GM18868 (cell line): ENCODE measurements around the gene ALOX5.
"Not testable (repeated sequence)": the region's sequence is repeated elsewhere in the genome, so short reads cannot be mapped to it uniquely, and the experiment has no call there.

Experiments
- ATAC-seq: cut with Tn5 transposase; IDR thresholded peaks from one replicate; pipeline ENCODE4 v1.9.1; 2021; ENCODE audit warnings: mild to moderate bottlenecking, moderate library complexity; ENCODE audit not compliant: unreplicated experiment

Gene ALOX5

DNA sequence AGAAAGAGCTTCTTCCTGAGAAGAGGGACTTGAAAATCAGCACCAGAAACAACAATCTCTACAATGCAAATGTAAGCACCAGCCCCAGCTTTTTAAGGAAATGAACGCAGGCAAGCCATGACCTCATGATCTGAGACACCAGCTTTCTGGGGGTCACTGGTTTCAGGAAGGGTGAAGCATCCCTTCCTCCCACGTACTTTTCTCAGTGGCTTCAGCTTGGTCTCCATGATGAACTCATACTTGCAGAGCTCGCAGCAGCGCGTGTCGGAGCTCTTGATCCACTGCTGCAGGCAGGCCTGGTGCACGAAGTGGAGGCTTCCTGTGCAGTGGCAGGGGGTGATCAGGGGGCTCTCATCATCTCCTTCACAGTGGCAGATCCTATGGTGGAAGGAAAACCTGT is 87.0 kb downstream of the ALOX5 start:
- ATAC-seq, result peak; percentile 68

DNA sequence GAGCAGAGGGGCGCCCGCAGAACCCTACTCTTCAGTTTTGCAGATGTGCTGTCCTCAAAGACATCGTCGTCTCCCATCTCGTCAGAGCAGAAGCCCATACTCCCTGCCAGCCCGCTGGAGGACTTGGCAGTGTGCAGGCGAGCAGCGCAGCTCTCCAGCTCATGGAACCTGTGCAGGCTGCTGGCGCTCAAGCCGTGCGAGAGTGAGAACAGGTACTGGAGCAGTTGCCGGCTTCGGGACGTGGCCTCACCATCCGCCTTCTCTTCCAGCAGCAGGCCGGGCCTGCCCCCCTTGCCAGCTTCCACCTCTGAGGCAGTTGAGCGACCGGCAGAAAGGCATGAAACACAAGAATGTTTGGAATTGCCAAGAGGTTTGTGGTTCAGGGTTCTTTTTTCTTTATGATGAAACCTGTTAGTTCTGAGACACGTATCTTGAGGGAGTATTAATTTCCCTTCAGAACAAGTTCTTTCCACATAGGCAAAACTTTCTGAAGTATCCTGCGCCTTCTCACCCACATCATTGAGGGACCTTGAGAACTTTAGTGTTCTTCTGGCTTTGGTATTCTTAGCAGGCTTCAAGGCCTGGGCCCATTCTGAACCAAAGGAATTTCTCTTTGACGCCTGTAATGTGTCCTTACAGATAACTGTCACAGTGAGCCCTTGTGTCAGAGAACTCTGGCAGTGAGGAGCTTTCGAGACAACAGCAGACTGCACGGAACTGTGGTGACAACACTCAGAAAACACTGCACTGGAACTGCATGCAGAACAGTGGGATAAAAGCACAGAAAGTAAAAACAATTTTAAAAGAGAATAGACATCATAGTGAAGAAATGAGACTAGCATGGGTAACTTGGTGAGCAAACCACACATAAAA is 89.5 kb downstream of the ALOX5 start:
- ATAC-seq, result no peak

DNA sequence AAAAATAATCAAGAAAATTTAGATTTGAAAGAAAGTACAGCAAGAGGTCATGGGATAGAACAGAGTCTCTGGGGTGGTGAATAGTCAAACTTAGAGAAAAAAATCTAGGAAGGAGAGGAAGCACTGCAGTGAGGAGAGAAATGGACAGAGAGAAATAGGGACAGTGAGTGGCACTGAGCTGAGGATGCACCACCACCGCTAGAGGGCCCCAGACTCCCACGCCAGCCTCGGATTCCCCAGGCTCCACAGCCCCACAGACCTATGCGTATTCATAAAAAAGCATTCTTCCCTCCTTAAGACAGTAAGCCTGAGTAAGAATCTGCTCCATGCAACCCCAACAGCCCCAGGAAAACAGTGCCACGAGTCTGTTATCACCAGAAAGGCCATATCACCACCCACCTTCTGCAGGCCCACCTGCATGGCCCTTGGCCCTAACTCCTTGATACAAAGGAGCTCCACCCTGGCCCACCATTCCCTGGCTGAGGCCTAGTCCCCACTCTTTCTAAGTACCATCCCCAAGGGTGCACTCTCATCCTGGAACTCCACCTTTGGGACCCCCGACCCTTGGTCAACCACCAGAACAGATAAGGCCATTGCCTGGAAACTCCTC is 91.0 kb downstream of the ALOX5 start:
- peak; percentile 49 for ATAC-seq

DNA sequence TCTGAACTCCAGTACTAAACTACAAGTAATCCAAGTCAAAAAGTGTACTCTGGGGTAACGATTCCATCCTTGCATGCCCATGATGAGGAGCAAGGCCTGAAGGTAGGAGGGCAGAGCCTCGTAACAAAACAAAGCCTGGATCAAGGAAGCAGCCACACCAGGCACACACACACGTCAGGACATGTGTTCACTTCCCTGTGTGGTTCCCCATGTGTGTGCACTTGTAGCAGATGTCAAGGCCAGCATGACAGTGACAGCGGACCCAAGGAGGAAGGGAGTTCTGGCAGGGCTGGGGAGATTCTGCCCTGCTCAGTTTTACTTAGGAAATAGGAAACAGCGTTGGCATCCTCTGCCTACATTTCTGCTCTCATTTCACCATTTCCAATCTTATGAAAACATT is 92.8 kb downstream of the ALOX5 start:
- ATAC-seq, result no peak

DNA sequence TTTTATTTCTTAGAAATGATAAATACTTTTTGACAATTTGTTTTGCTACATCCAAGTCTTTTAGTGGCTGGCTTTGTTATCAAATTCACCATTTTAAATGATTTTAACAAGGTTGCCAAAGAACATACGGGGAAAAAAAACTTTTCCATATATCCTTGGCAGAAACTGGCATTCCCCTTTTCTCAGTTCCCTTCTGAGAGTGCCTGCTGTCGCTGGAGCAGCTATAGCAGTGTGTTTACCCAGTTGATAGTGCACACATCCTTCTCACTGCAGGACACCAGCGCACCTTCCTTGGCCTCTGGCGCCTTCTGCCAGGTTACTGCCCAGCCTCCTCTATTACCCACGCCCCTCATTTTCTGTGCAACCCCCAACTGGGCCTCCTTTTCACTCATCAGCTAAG is 94.1 kb downstream of the ALOX5 start:
- no peak for ATAC-seq

DNA sequence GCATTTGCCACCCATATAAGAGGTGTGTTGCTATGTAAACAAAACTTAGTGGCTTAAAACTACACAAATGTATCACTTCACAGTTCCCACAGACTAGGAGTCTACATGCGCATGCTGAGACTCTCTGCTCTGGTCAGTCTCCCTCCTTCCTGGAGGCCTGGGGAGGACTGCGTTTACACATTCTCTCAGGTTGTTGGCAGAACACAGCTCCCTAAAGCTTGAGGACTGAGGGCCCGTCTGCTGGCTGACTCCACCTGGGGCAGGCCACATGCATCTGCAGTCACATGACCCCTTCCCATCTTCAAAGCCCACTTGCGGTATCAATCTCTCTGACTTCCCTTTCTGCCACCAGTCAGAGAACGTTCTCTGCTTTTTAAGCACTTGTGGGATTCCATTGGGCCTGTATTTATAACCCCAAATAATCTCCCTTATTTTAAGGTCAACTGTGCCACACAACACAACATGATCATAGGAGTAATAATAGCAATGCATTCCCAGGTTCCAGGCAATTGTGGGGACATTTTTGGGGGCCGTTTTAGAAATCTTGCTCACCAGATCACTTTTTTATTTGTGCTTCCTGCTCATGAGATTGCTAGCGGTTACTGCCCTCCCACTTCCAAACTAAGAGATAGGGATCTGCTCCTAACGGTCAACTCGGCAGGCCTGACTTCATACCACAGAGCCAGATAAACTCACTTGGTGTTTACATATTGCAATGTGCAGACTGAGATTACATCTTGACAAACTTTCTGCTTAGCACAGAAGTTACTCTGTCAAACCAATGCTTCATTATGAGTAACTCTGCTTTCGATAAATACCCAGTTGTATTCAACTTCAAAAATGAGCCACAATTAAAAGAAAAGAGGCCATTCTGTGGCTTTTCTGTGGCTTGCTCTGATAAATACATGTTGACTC is 96.3 kb downstream of the ALOX5 start:
- ATAC-seq, result peak; percentile 82

DNA sequence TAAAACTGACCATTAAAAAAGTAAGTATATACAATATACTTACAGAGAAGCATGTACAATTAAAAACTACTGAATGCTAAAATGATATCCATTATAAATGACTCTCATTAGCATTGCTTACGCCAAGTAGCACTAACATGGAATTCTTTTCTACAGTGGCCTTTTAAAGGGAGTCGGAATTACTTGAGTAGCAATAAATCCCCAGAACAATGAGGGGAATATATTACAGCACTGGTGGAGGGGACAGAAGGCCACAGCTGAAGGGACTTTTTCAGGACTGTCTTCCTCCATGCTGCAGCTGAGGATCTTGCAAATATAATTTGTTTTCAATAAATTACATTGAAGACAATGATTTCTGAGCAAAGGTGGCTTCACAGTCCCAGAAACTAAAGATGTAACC is 97.0 kb downstream of the ALOX5 start:
- ATAC-seq, result no peak

DNA sequence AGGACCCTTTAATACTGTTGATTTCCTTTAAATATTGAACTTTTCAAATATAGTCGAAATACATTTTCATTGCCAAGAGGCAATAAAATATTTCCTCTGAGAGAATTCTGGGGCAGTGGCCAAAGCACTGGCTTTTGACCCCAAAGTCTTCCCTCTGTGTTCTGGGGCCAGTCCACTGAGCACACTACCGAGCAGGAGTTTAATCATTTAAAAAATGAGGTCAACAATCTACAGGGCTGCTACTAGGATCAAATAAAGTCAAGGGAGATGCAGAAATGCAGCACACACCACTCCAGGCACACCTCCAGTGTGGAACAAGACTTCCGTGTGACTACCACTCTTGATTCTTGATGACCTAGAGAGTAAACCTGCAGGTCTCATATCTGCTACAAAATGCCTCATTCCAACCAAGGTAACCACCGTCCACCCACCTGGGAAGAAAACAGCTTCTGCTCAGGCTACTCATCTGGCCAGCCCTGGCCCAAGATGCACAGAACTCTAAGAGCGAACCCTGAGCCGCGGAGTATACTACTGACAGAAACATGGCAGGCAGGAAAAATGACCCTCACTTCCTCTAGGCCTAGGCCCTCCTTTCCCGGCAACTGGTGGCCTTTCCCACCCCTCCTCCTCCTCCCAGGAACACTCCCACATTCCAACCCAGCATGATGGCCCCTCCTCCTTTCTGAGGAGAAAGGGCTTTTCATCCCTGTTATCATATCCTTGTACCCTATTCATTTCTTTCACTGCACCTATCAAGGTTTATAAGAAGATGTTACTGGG is 97.7 kb downstream of the ALOX5 start:
- no peak for ATAC-seq

DNA sequence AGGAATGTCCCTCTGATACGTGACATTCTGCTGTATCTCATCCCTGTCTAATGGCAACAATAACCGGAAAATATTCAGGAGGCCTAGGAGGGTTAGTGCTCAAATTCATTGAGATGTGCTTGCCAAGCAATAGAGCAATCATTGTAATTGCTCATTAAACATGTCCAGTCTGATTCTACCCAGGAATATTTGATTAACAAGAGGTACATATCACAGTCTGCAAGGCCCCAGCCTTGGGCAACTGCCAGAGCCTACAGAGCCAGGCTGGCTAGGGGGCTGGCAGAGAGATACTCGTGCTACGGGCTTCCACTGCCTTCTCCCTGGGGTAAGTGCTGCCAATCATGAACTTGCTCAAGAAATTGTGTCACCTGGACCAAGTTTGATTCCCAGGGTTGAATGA is 99.1 kb downstream of the ALOX5 start:
- ATAC-seq, result no peak

DNA sequence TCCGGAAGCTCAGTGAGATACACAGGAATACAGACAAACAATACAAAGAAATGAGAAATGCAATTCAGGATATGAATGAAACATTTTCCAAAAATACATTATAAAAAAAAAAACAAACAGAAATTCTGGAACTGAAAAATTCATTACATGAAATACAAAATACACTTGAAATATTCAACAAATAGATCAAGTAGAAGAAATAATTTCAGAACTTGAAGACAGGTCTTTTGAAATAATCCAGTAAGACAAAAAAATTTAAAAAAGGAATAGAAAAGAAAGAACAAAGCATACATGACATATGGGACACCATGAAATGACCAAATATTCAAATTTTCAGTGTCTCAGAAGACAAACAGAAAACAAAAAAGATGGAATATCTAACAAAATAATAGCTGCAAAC is 102.5 kb downstream of the ALOX5 start:
- ATAC-seq, result no peak

DNA sequence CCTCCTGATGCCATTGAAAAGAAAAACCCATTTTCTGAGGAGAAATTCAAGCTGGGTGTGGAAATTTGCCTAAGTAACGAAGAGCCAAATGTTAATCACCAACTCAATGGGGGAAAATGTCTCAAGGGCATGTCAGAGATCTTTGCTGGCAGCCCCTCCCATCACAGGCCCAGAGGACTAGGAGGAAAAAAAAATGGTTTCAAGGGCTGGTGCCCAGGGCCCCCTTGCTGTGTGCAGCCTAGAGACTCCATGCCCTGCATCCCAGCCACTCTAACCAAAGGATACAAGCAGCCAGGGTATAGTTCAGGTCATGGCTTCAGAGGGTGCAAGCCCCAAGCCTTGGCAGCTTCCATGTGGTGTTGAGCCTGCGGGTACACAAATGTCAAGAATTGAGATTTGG is 106.3 kb downstream of the ALOX5 start:
- ATAC-seq, result no peak

DNA sequence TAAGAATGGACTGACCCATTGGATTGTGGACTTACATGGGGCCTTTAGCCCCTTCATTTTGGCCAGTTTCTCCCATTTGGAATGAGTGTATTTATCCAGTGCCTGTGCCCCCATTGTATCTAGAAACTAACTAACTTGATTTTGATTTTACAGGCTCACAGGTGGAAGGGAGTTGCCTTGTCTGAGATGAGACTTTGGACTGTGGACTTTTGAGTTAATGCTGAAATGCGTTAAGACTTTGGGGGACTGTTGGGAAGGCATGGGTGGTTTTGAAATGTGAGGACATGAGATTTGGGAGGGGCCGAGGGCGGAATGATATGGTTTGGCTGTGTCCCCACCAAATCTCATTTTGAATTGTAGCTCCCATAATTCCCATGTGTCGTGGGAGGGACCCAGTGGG is 107.1 kb downstream of the ALOX5 start:
- not testable (repeated sequence) for ATAC-seq

DNA sequence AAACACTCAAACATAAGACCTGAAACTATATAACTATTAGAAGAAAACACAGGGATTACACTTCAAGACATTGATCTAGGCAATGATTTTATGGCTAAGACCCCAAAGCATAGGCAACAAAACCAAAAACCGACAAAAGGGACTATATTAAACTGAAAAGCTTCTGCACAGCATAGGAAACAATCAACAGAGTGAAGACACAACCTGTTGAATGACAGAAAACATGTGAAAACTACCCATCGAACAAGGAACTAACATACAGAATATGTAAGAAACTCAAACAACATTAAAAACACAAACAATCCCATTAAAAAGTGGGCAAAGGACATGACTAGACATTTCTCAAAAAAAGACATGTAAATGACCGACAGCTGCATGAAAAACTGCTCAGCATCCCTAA is 109.0 kb downstream of the ALOX5 start:
- no peak for ATAC-seq

DNA sequence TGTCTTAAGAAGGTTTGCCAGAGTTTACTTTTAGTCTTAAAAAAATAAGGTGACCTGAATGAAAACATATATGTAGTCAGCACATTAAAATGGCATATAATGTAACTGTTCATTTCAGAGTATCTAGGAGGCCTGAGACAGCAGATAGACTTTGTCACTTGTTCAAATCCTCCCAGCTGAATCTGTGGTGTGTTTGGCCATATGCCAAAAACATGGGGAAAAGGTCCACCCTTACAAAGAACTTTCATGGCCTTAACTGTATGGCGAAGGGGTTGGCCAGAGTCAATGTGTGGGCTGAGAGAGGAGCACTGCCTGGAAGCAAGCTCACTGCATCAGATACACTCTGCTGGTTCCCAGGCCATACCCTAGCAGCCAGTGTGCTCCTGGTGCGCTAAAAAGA is 113.7 kb downstream of the ALOX5 start:
- ATAC-seq, result no peak

DNA sequence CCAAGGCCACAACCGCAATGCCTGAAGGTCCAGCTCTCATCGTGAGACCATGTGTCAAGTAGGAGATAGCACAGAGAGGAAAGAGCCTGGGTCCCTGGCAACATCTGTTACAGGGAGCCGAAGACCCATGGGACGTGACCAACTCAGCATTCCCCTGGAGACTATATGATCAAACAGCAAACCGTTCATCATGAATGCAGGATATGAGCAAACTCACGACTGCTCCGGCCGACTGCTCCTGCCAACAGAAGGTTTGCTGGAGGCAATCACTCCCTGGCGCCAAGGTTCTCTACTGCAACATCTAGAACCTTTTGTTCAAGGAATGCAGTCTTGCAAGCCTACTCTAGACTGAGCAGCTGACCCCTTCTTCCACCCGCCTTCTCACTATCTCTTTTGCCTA is 114.3 kb downstream of the ALOX5 start:
- no peak for ATAC-seq

DNA sequence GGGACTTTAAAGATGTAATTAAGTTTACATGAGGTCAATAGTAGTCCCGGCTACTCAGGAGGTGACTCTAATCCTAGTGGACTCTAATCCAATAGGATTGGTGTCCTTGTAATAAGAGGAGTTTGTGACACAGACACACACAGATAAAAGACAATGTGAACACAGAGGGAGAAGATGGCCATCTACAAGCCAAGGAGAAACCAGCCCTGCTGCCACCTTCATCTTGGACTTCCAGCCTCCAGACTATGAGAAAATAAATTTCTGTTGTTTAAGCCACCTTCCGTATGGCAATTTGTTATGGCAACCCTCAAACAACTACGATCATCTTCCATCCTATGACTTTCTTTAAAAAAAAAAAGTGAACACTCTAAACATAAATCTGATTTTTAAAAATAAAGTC is 116.3 kb downstream of the ALOX5 start:
- ATAC-seq, result no peak

DNA sequence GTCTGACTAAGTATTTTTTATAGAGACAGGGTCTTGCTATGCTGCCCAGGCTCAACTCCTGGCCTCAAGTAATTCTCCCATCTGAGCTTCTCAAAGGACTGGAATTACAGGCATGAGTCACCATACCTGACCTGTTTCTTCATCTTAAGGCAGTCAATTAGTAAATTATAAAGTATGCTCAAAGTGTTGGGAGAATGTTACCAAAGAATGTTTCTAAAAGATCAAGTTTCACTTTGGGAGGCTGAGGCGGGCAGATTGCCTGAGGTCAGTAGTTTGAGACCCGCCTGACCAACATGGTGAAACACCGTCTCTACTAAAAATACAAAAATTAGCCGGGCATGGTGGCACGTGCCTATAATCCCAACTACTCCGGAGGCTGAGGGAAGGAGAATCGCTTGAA is 117.0 kb downstream of the ALOX5 start:
- no peak for ATAC-seq
